Hair follicular keratinocyte (primary cell): Measurements from ENCODE around the gene MAML2. TPM values are rescaled to one million over a fixed set of nuclear protein-coding genes. Genes with fewer than 3 reads are reported as not detected.

Experiments
- total RNA-seq: library from RNA; depleted of rRNA; stranded (reverse); fragments of >200 nt; gene quantifications from 2 replicates; pipeline ENCODE4 v1.2.3, GENCODE V29; 2015

The MAML2 gene
- total RNA-seq: 2.9 and 3.3 TPM in 2 replicates

GRCh38 chr11:96342961-96343711, at the start of gene MAML2:
MAML2 (minus strand) TSS chr11:96343195; CDS start chr11:96341895, 1,300 bp downstream.

DNA sequence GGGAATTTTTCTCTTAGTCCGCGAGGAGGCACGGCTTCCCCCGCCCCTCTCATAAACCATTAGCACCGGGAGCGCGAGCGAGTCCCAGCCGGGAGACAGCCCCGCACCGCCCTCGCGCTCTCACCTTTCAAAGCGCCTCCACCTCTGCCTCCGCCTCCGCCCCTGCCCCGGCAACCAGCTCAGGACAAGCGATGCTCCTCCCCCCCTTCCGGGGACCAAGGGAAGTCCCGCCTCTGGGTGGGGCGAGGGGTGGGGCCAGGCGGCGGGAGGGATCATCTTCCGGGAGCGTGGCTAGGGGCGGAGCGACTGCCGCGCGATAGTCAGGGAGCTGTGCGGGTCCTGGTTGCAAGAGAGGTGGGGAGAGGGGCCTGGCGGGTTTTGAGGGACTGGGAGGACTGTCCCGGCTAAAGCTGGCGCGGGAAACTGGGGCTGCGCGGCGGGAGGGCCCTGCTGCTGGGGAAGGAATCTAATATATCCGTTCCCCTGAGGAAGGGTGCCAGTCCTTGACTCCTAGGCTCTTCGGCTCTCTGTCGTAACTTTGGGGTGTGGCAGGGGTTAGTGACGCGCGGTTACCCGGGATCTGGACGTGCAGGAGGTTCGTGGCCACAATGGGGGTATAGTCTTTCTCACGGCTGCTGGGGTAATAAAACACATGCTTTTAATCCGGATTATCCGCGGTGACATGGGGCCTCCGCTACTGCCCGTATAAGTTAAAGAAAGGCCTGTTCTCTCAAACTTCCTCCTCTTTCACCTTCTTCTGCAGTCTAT, 46.9 kb upstream of the MAML2 start, which contains the start of the genes CCDC82 and JRKL:
CCDC82 (minus strand) TSS at position 193 of the 768 bp plus-strand sequence. CDS start 5,165 bp downstream, outside the sequence.
JRKL (plus strand) TSS at position 294 of the 768 bp plus-strand sequence. CDS start 637 bp downstream, outside the sequence.

Other genes starting within 250 kb of the MAML2 start
- 5.3 and 6.1 TPM in 2 replicates for gene CCDC82, start 46.7 kb upstream of the MAML2 start, total RNA-seq
- 3.9 and 5.5 TPM in 2 replicates for gene JRKL, start 46.8 kb upstream of the MAML2 start, total RNA-seq